Karpas-422 (cell line): ENCODE data around the gene APOA5. TPM values are rescaled to one million over a fixed set of nuclear protein-coding genes. Genes with fewer than 3 reads are reported as not detected.

Source experiments
- DNase-seq: peaks from one replicate; pipeline ENCODE4 v3.0.0-alpha.2; 2015
- H2AFZ ChIP-seq: fragments of 200-600 bp; sonication (generic); 2 replicates; pipeline ENCODE4 v1.6.1; 2014; ENCODE audit warnings: antibody characterized with exemption, low read length, mixed read lengths
- H3K27ac ChIP-seq: fragments of 200-600 bp; sonication (generic); 2 replicates; pipeline ENCODE4 v1.5.1; 2014; ENCODE audit warnings: mild to moderate bottlenecking, low read length, moderate library complexity
- H3K27me3 ChIP-seq: fragments of 200-600 bp; sonication (generic); 2 replicates; pipeline ENCODE4 v1.6.1; 2014; ENCODE audit warnings: low read length, mixed read lengths
- H3K36me3 ChIP-seq: fragments of 200-600 bp; sonication (generic); 2 replicates; pipeline ENCODE4 v1.6.1; 2014; ENCODE audit warnings: low read length, mixed read lengths; ENCODE audit not compliant: insufficient read depth
- H3K4me1 ChIP-seq: fragments of 200-600 bp; sonication (generic); 2 replicates; pipeline ENCODE4 v1.6.1; 2014; ENCODE audit warnings: mild to moderate bottlenecking, low read length, mixed read lengths
- H3K4me2 ChIP-seq: fragments of 200-600 bp; sonication (generic); 2 replicates; pipeline ENCODE4 v1.6.1; 2014; ENCODE audit warnings: low read length, low read depth, mild to moderate bottlenecking; ENCODE audit not compliant: poor library complexity, severe bottlenecking
- H3K4me3 ChIP-seq: fragments of 200-600 bp; sonication (generic); 2 replicates; pipeline ENCODE4 v1.5.1; 2014; ENCODE audit warnings: mild to moderate bottlenecking, antibody characterized with exemption, low read length, mixed read lengths
- H3K79me2 ChIP-seq: fragments of 200-600 bp; sonication (generic); 2 replicates; pipeline ENCODE4 v1.6.1; 2014; ENCODE audit warnings: mild to moderate bottlenecking, low read length, mixed read lengths
- H3K9ac ChIP-seq: fragments of 200-600 bp; sonication (generic); 2 replicates; pipeline ENCODE4 v1.6.0; 2014; ENCODE audit warnings: low read length
- H3K9me2 ChIP-seq: fragments of 200-600 bp; sonication (generic), shearing (Covaris generic); replicated peaks from 2 replicates; pipeline ENCODE4 v1.6.0; 2014; ENCODE audit warnings: mild to moderate bottlenecking, low read length, moderate library complexity; ENCODE audit not compliant: insufficient read depth
- H3K9me3 ChIP-seq: fragments of 300-700, 200-600 bp; sonication (generic); 2 replicates; pipeline ENCODE4 v1.6.1; 2014; ENCODE audit warnings: low read length, mixed read lengths
- H4K20me1 ChIP-seq: fragments of 200-600 bp; sonication (generic); 2 replicates; pipeline ENCODE4 v1.6.1; 2014; ENCODE audit warnings: mild to moderate bottlenecking, antibody characterized with exemption, low read length, low read depth; ENCODE audit not compliant: insufficient read depth
- total RNA-seq: library from RNA; depleted of rRNA; stranded (reverse); fragments of >200 nt; shearing (Covaris generic); gene quantifications from 2 replicates; pipeline ENCODE4 v1.2.3, GENCODE V29; 2014; ENCODE audit warnings: low replicate concordance; rRNA removed

The APOA5 gene, protein sequence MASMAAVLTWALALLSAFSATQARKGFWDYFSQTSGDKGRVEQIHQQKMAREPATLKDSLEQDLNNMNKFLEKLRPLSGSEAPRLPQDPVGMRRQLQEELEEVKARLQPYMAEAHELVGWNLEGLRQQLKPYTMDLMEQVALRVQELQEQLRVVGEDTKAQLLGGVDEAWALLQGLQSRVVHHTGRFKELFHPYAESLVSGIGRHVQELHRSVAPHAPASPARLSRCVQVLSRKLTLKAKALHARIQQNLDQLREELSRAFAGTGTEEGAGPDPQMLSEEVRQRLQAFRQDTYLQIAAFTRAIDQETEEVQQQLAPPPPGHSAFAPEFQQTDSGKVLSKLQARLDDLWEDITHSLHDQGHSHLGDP
- total RNA-seq = not detected in 2 replicates

DNA sequence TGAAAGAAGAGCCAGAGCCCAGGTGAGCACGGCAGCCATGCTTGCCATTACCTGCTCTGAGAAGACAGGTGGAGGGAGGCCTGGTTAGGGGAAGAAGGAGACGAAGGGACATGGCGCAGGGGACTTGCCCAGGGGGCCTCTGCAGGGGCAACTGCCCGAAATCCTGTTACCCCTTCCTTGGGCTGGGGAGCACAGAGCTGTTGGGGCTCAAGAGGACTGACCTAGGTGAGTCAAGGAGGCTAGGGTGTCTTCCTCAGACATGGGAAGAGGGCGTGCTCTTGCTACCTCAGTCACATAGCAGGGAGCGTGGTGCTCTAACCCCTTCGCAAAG lies at the start of gene APOA5:
Gene APOA5 (minus strand): TSS at position 67 of the 331 bp plus-strand sequence. CDS start 19 bp downstream, at position 48.
- H3K4me1 ChIP-seq = peaks cover 9% of the 10 kb centered on the region
- H4K20me1 ChIP-seq = peaks cover 1% of the 10 kb centered on the region; the same call in 1 of the 2 replicates
- no peaks in the 10 kb centered on the region for H3K27me3 ChIP-seq
- no peak within 1 kb of the TSS for H2AFZ ChIP-seq
- no peak within 1 kb of the TSS for H3K4me3 ChIP-seq
- no peak within 1 kb of the TSS for H3K27ac ChIP-seq
- no peaks in the 10 kb centered on the region for H3K36me3 ChIP-seq
- no peak within 1 kb of the TSS for H3K4me2 ChIP-seq
- H3K9ac ChIP-seq = no peak within 1 kb of the TSS
- peak; percentile 10 for DNase-seq
- no peaks in the 10 kb centered on the region for H3K9me2 ChIP-seq
- no peaks in the 10 kb centered on the region for H3K9me3 ChIP-seq
- peaks cover 10% of the 10 kb centered on the region for H3K79me2 ChIP-seq

DNA sequence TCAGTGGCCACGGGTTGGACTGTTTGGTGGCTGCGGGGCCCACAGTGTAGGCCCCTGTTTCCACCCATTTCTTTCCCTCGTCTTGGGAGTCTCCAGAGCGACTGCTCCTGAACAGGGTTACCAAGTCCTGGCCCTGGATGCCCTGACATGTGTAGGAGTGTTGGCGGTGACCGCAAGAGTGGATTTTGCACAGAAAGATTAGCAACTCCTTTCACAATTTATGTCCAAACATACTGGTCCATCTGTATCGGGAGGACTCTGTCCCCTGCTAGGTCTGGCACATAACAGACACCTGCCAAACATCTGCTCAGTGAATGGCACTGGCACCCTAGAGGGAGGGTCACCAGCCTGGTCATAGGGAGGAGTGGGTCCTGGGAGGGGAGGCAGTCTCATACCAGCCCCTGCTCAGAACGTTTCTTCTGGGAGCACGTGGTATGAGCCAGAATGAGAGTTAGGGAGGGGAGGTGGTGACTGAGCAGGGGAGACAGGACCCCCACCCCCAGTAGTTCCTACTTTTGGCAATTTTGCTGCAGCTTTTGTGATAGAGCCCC lies 49.1 kb upstream of the APOA5 start:
- no peak overlapping the region for H3K27ac ChIP-seq
- no peak overlapping the region for H2AFZ ChIP-seq
- H3K27me3 ChIP-seq = no peaks in the 10 kb centered on the region
- H3K4me3 ChIP-seq = no peak overlapping the region
- no peak overlapping the region for H3K4me2 ChIP-seq
- no peaks in the 10 kb centered on the region for H3K9me3 ChIP-seq
- H3K4me1 ChIP-seq = peaks cover under 1% of the 10 kb centered on the region
- H4K20me1 ChIP-seq = no peaks in the 10 kb centered on the region
- no peaks in the 10 kb centered on the region for H3K36me3 ChIP-seq
- H3K9me2 ChIP-seq = no peaks in the 10 kb centered on the region
- H3K9ac ChIP-seq = no peak overlapping the region
- no peaks in the 10 kb centered on the region for H3K79me2 ChIP-seq
- no peak for DNase-seq

DNA sequence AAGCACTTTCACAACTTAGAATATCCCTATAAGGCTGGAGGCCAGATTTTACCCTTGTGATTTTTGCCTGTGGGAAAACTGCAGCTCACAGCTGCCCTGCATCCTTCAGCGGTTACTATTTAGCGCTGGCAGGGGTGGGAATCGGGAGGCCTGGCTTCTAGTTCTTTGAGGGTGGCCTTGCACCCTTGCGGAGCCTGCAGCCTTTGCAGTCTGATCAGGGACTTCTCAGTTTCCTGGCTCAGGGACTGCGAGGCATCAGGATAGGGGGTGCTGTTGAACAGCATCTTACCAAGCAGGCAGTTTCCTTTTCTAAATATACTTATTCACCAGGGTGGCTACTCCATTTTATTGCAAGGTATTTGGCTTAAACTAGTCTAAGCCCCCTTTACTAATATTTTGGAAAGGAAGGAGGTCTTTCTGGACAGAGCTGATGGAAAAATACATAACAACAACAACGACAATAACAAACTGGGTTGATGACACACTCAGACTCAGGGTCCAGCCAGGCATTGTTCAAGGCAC lies 48.6 kb upstream of the APOA5 start:
- no peaks in the 10 kb centered on the region for H3K27me3 ChIP-seq
- no peak for DNase-seq
- no peaks in the 10 kb centered on the region for H3K36me3 ChIP-seq
- no peak overlapping the region for H2AFZ ChIP-seq
- peaks cover 6% of the 10 kb centered on the region for H3K4me1 ChIP-seq
- H3K9me3 ChIP-seq = no peaks in the 10 kb centered on the region
- no peaks in the 10 kb centered on the region for H4K20me1 ChIP-seq
- H3K4me2 ChIP-seq = no peak overlapping the region
- H3K9ac ChIP-seq = no peak overlapping the region
- H3K9me2 ChIP-seq = no peaks in the 10 kb centered on the region
- no peak overlapping the region for H3K27ac ChIP-seq
- H3K4me3 ChIP-seq = no peak overlapping the region
- no peaks in the 10 kb centered on the region for H3K79me2 ChIP-seq

DNA sequence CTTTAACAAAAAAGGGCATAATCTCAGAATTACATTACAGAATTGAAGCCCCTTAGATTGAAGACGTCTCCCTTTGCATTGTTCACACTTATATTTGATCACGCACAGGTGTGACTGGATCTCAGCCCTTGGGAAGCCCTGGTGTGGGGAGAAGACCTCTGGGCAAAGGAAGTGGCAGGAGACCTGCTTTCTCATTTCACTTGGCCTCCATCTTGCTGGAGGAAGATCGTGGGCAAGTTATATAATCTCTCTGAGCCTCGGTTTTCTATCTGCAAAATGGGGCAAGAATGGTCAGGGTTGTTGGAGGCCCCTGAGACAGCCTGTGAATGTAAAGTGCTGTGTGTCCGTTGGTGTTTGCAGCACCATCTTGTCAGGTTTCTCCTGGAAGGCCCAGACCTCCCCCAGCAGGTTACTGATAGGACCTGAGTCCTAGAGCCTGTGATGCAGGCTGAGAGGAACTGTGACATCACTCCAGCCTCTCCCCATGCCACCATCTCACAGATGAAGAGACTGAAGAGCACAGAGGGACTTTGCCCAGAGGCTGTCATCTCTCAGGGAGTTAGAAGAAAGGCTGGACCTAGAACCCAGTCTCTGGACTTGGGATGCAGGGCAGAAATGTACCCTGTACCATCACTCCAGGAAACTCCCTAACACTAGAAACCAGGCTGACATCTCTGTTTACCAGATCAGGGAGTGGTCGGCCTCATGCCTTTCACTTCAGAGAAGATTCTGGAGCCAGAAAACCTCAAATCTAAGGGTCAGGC lies 46.8 kb upstream of the APOA5 start:
- peaks cover 7% of the 10 kb centered on the region for H3K4me1 ChIP-seq
- no peak overlapping the region for H3K9ac ChIP-seq
- H3K27me3 ChIP-seq = no peaks in the 10 kb centered on the region
- H3K4me3 ChIP-seq = no peak overlapping the region
- DNase-seq = no peak
- H3K9me2 ChIP-seq = no peaks in the 10 kb centered on the region
- no peak overlapping the region for H3K27ac ChIP-seq
- no peaks in the 10 kb centered on the region for H3K9me3 ChIP-seq
- H3K79me2 ChIP-seq = no peaks in the 10 kb centered on the region
- H3K4me2 ChIP-seq = no peak overlapping the region
- no peaks in the 10 kb centered on the region for H3K36me3 ChIP-seq
- no peaks in the 10 kb centered on the region for H4K20me1 ChIP-seq
- H2AFZ ChIP-seq = no peak overlapping the region

DNA sequence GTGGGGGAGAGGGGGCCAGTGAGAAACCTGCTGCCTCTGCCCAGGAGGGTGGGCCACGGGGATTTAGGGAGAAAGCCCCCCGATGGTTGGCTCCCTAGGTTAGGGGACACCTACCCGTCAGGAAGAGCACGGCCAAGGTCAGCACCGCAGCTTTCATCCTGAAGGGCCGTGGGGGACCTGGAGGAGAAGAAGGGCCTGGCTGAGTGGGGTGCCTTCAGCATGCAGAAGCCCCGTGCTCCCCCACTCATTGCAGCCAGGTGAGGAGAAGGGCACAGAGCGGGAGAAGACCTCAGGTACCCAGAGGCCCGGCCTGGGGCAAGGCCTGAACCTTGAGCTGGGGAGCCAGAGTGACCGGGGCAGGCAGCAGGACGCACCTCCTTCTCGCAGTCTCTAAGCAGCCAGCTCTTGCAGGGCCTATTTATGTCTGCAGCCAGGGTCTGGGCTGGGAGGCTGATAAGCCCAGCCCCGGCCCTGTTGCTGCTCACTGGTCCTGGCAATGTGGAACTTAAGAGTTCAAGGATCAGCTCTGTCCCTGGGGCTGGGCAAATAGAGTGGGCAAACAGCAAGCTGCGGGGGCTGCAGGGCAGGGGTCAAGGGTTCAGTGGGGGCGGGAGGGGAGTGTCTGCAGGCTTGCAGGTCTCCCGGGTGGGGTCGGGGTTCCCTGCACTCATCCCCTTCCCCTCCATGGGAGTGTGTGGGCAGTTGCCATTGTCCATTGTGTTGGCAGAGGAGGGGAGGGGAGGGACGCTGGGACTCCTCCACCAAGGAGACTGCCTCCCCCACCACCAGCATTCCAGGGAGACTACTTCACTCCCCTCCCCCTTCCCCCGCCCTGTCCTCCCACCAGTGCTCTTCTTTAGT lies 45.8 kb upstream of the APOA5 start, which contains the start of gene APOA1:
Gene APOA1 (minus strand): TSS at position 392 of the 861 bp plus-strand sequence. CDS start 235 bp downstream, at position 157.
- H3K9me2 ChIP-seq = no peaks in the 10 kb centered on the region
- no peak within 1 kb of the TSS for H3K9ac ChIP-seq
- no peaks in the 10 kb centered on the region for H3K79me2 ChIP-seq
- DNase-seq = no peak
- H3K4me1 ChIP-seq = peaks cover 7% of the 10 kb centered on the region
- H3K4me2 ChIP-seq = no peak within 1 kb of the TSS
- H3K36me3 ChIP-seq = no peaks in the 10 kb centered on the region
- no peaks in the 10 kb centered on the region for H4K20me1 ChIP-seq
- H3K9me3 ChIP-seq = no peaks in the 10 kb centered on the region
- no peak within 1 kb of the TSS for H2AFZ ChIP-seq
- no peak within 1 kb of the TSS for H3K4me3 ChIP-seq
- no peaks in the 10 kb centered on the region for H3K27me3 ChIP-seq
- no peak within 1 kb of the TSS for H3K27ac ChIP-seq

DNA sequence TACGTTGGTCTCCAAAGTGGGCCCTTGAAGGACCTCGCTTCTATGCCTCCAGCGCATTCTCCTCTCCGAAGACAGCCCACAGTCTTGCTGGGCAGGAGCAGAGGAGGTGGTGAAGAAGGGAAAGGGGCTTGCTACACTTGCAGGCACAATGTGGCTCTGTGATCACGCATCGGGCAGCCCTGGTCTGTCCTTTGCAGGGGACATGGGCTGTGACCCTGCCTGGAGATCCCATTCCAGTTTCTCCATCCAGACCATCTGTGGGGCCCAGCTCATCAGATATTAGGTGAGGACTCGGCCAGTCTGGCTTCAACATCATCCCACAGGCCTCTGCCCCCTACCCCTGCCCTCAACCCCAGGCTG lies 44.9 kb upstream of the APOA5 start:
- Histone ChIP-seq H4K20me1 (no peaks in the 10 kb centered on the region), H3K9me3 (no peaks in the 10 kb centered on the region), H2AFZ (no peak overlapping the region), H3K9me2 (no peaks in the 10 kb centered on the region), H3K27me3 (no peaks in the 10 kb centered on the region), H3K27ac (no peak overlapping the region), H3K4me2 (no peak overlapping the region), H3K4me3 (no peak overlapping the region), H3K4me1 (peaks cover 7% of the 10 kb centered on the region), H3K9ac (no peak overlapping the region), H3K36me3 (no peaks in the 10 kb centered on the region), H3K79me2 (no peaks in the 10 kb centered on the region)
- no peak for DNase-seq

DNA sequence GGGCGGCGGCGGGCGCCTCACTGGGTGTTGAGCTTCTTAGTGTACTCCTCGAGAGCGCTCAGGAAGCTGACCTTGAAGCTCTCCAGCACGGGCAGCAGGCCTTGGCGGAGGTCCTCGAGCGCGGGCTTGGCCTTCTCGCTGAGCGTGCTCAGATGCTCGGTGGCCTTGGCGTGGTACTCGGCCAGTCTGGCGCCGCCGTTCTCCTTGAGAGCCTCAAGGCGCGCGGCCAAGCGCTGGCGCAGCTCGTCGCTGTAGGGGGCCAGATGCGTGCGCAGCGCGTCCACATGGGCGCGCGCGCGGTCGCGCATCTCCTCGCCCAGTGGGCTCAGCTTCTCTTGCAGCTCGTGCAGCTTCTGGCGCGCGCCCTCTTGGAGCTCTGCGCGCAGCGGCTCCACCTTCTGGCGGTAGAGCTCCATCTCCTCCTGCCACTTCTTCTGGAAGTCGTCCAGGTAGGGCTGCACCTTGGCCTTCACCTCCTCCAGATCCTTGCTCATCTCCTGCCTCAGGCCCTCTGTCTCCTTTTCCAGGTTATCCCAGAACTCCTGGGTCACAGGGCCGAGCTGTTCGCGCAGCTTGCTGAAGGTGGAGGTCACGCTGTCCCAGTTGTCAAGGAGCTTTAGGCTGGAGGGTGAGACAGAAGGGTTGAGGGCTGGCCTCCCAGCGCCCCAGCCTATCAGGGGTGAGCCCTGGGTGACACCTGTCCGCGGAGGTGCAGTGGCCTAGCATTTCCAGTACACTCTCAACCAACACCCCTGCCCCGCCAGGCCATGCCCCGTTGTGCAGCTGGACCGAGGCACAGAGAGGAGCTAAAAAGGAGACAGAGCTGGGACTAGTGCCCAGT lies 44.3 kb upstream of the APOA5 start:
- Histone ChIP-seq H3K4me1 (peaks cover 7% of the 10 kb centered on the region), H3K4me2 (peak overlapping the region; percentile 72), H3K36me3 (no peaks in the 10 kb centered on the region), H4K20me1 (no peaks in the 10 kb centered on the region), H3K9me2 (no peaks in the 10 kb centered on the region), H3K9me3 (no peaks in the 10 kb centered on the region), H2AFZ (peak overlapping the region; percentile 91), H3K27me3 (no peaks in the 10 kb centered on the region), H3K79me2 (no peaks in the 10 kb centered on the region), H3K27ac (no peak overlapping the region), H3K4me3 (peak overlapping the region; percentile 57; the same call in 1 of the 2 replicates), H3K9ac (peak overlapping the region; percentile 66)
- DNase-seq = peak; percentile 90
